CD4-positive, alpha-beta T cell treated with Interleukin-12 subunit alpha and Interleukin-12 subunit beta, for 1 hour (primary cell): Measurements from ENCODE around the gene OR10A2.
"Not testable (repeated sequence)": the region's sequence is repeated elsewhere in the genome, so short reads cannot be mapped to it uniquely, and the experiment has no call there.

ENCODE experiments used
- DNase-seq: peaks from one replicate; pipeline ENCODE4 v3.0.0-alpha.2; 2020

OR10A2 gene

GRCh38 chr11:6888830-6889229 is 26.0 kb downstream of the OR10A2 start:
- no peak for DNase-seq

GRCh38 chr11:6889835-6890234 is 27.0 kb downstream of the OR10A2 start:
- no peak for DNase-seq

- DNase-seq, result no peak
Observed at GRCh38 chr11:6892400-6892799, 29.5 kb downstream of the OR10A2 start, which contains the start of gene OR2D2. Gene OR2D2 (minus strand): TSS chr11:6892500. CDS start chr11:6892500, 0 bp downstream.

- DNase-seq, result no peak
Observed at GRCh38 chr11:6894097-6894496, 31.2 kb downstream of the OR10A2 start.

GRCh38 chr11:6895010-6895409 is 32.2 kb downstream of the OR10A2 start:
- no peak for DNase-seq

GRCh38 chr11:6898911-6899310 is 36.1 kb downstream of the OR10A2 start:
- DNase-seq, result no peak

GRCh38 chr11:6900327-6900999 is 37.6 kb downstream of the OR10A2 start:
- DNase-seq, result no peak

- not testable (repeated sequence) for DNase-seq
Observed at GRCh38 chr11:6904804-6905203, 41.9 kb downstream of the OR10A2 start.

GRCh38 chr11:6911378-6911777 is 48.5 kb downstream of the OR10A2 start:
- DNase-seq, result no peak

GRCh38 chr11:6911948-6912347 is 49.1 kb downstream of the OR10A2 start:
- no peak for DNase-seq

- no peak for DNase-seq
Observed at GRCh38 chr11:6919698-6920097, 56.8 kb downstream of the OR10A2 start.

- no peak for DNase-seq
Observed at GRCh38 chr11:6920702-6921101, 57.8 kb downstream of the OR10A2 start, which contains the start of gene OR2D3. Gene OR2D3 (plus strand): TSS chr11:6921002. CDS start chr11:6921002, 0 bp downstream.
